Epithelial cell of proximal tubule (primary cell): Measurements from ENCODE around the gene RAMP3. TPM values are rescaled to one million over a fixed set of nuclear protein-coding genes. Genes with fewer than 3 reads are reported as not detected.

Experiments used
- DNase-seq: peaks from one replicate; pipeline ENCODE4 v3.0.0-alpha.2; 2011; ENCODE audit warnings: low read depth
- H3K4me3 ChIP-seq: 2 replicates; pipeline ENCODE4 v1.5.1; 2011; ENCODE audit warnings: low read depth, mild to moderate bottlenecking, low read length
- CTCF ChIP-seq: conservative IDR thresholded peaks from 2 replicates; pipeline ENCODE4 v1.5.1; 2012; ENCODE audit warnings: low read depth, mild to moderate bottlenecking, low read length
- total RNA-seq: library from RNA; depleted of rRNA; stranded (reverse); fragments of >200 nt; gene quantifications from 2 replicates; pipeline ENCODE4 v1.2.3, GENCODE V29; 2015

RAMP3 gene
- total RNA-seq, 1 donor from 2014 or later: not detected

GRCh38 chr7:45117582-45117981 lies 40.0 kb upstream of the RAMP3 start:
- no peak overlapping the region for H3K4me3 ChIP-seq
- no peak for TF ChIP-seq CTCF
- no peak for DNase-seq

DNA sequence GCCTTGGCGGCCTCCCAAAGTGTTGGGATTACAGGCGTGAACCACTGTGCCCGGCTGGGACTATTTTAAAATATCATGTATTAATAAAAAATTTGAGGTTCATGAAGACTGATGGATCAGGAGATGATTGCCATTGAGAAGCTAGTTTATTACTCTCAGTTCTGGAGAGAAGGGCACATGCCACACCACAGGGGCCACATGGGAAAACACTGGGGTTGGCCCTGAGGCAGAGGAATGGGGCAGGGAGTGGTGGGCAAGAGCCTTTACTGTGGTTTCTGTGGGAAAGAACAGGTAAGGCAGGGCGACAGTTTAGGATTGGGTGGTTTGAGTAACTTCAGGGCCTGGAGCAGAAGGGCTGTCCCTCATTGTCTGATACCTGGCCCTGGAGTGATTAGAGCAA lies 39.3 kb upstream of the RAMP3 start:
- no peak for DNase-seq
- TF ChIP-seq CTCF: no peak
- no peak overlapping the region for H3K4me3 ChIP-seq

GRCh38 chr7:45118889-45119331 lies 38.7 kb upstream of the RAMP3 start:
- no peak for TF ChIP-seq CTCF
- no peak for DNase-seq
- H3K4me3 ChIP-seq: no peak overlapping the region

DNA sequence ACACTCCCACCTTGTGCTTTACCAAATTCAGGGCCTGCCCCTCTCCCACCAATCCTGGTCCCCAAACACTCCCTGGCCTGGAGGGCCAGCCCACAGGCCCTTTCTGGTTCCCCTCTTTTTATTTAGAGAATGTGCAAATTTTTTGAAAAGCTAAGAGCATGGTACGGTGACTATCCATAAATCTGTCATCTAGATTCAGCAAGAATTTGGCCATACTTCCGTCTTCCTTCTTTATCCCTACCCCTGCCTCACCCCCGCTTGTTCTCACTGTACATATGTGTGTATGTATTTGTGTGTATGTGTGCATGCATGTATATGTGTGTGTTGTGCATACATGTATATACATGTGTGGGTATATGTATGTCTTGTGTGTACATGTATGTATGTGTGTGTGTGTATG lies 38.0 kb upstream of the RAMP3 start:
- DNase-seq: no peak
- H3K4me3 ChIP-seq: no peak overlapping the region
- TF ChIP-seq CTCF: no peak

- TF ChIP-seq CTCF: no peak
Measured at GRCh38 chr7:45122975-45123860, 34.4 kb upstream of the RAMP3 start.

GRCh38 chr7:45123913-45124710 lies 33.5 kb upstream of the RAMP3 start:
- H3K4me3 ChIP-seq: no peak overlapping the region
- DNase-seq: no peak

More at GRCh38 chr7:45122975-45123860, 34.4 kb upstream of the RAMP3 start:
- no peak overlapping the region for H3K4me3 ChIP-seq
- no peak for DNase-seq

More at GRCh38 chr7:45123913-45124710, 33.5 kb upstream of the RAMP3 start:
- no peak for TF ChIP-seq CTCF
